Rectal smooth muscle tissue (tissue), 1 donor: ENCODE measurements around the gene INO80D.
A peak's percentile ranks its signal among the peaks of the same experiment; 100 is the strongest.
"Not testable (repeated sequence)": the region's sequence is repeated elsewhere in the genome, so short reads cannot be mapped to it uniquely, and the experiment has no call there.

Source experiments
- H3K27ac ChIP-seq: one replicate; pipeline ENCODE4 v1.7.0; 2013; ENCODE audit warnings: low read depth, low read length, inconsistent platforms
- H3K27me3 ChIP-seq: one replicate; pipeline ENCODE4 v1.7.0; 2013; ENCODE audit warnings: low read length; ENCODE audit not compliant: control insufficient read depth, insufficient read depth
- H3K36me3 ChIP-seq: one replicate; pipeline ENCODE4 v1.7.0; 2013; ENCODE audit warnings: low read length; ENCODE audit not compliant: control insufficient read depth, insufficient read depth
- H3K4me1 ChIP-seq: one replicate; pipeline ENCODE4 v1.7.0; 2013; ENCODE audit warnings: low read length; ENCODE audit not compliant: control insufficient read depth, insufficient read depth
- H3K4me3 ChIP-seq: one replicate; pipeline ENCODE4 v1.7.0; 2013; ENCODE audit warnings: low read length
- H3K9ac ChIP-seq: one replicate; pipeline ENCODE4 v1.7.0; 2013; ENCODE audit warnings: low read length

INO80D gene

GRCh38 chr2:206098872-206099271 lies 12.9 kb upstream of the INO80D start:
- H3K27me3 ChIP-seq, H3K36me3 ChIP-seq, H3K4me3 ChIP-seq, H3K9ac ChIP-seq, H3K4me1 ChIP-seq, H3K27ac ChIP-seq: not testable (repeated sequence)

- no peak overlapping the region for H3K9ac ChIP-seq
- H3K27ac ChIP-seq = no peak overlapping the region
- H3K36me3 ChIP-seq = no peaks in the 10 kb centered on the region
- no peak overlapping the region for H3K4me3 ChIP-seq
- H3K27me3 ChIP-seq = no peaks in the 10 kb centered on the region
- H3K4me1 ChIP-seq = no peaks in the 10 kb centered on the region
Observed at GRCh38 chr2:206098471-206098870, 12.5 kb upstream of the INO80D start.

DNA sequence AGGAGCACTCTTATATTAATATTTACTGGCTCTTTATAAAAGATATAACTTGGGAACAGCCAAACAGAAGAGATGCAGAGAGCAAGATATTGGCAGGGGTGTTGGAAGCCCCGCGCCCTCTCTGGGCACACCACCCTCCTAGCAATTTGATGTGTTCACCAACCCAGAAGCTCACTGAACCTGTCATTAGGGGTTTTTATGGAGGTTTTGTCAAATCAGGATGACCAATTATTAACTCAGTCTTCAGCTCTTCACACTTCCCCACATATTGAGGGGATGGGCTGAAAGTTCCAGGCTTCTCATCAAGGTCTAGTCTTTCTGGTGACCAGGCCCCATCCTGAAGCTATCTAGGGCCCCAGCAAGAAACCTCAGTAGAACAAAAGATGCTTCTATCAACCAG lies 10.9 kb upstream of the INO80D start:
- H3K27me3 ChIP-seq = no peaks in the 10 kb centered on the region
- H3K9ac ChIP-seq = no peak overlapping the region
- no peak overlapping the region for H3K27ac ChIP-seq
- H3K4me3 ChIP-seq = no peak overlapping the region
- H3K4me1 ChIP-seq = no peaks in the 10 kb centered on the region
- no peaks in the 10 kb centered on the region for H3K36me3 ChIP-seq

DNA sequence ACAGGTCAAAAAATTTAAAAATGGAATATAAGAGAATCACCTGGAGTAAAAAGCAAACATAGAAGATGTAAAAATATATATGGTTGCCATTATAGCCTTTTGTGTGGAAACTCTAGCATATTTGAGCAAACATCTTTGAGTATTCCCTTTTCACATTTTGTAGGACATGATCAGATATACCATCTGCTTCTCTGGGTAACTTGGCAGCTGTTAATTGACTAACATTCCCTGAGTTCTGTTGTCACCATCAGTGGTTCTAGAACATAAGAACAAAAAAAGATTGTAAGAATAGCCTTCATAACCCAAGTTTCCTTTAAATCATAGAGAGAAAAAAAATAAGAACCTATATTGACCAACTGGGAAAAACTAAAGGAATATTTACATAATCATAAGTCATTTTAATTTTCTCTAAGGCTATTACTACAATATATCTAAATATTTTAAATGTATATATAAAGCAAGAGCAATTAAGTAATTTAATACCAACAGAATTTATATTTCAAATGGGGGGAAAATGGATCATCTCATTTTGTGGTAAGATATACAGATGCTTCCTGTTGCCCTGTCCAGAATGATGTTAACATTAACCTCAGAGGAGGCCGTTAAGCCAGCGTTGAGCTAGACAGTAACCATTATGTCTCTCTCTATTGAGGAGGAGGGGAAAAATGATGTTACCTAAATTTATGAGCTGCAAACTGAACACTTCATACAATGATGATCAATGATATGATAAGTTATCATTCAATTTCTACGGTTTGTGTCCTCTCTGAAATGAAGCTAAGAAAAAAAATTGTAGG lies 9.8 kb upstream of the INO80D start:
- no peak overlapping the region for H3K27ac ChIP-seq
- no peaks in the 10 kb centered on the region for H3K27me3 ChIP-seq
- H3K36me3 ChIP-seq = no peaks in the 10 kb centered on the region
- no peak overlapping the region for H3K4me3 ChIP-seq
- no peak overlapping the region for H3K9ac ChIP-seq
- H3K4me1 ChIP-seq = no peaks in the 10 kb centered on the region

GRCh38 chr2:206092297-206092696 lies 6.3 kb upstream of the INO80D start:
- Histone ChIP-seq H3K4me1 (no peaks in the 10 kb centered on the region), H3K27me3 (no peaks in the 10 kb centered on the region), H3K9ac (no peak overlapping the region), H3K36me3 (no peaks in the 10 kb centered on the region), H3K27ac (no peak overlapping the region), H3K4me3 (no peak overlapping the region)

- no peaks in the 10 kb centered on the region for H3K36me3 ChIP-seq
- no peak overlapping the region for H3K27ac ChIP-seq
- H3K4me1 ChIP-seq = peaks cover 7% of the 10 kb centered on the region
- no peak overlapping the region for H3K4me3 ChIP-seq
- H3K27me3 ChIP-seq = no peaks in the 10 kb centered on the region
- no peak overlapping the region for H3K9ac ChIP-seq
Observed at GRCh38 chr2:206088248-206088647, 2.3 kb upstream of the INO80D start.

GRCh38 chr2:206086716-206087350 lies 859 bp upstream of the INO80D start:
- H3K27me3 ChIP-seq = no peaks in the 10 kb centered on the region
- H3K4me3 ChIP-seq = peak overlapping the region; percentile 81
- H3K4me1 ChIP-seq = peaks cover 7% of the 10 kb centered on the region
- H3K27ac ChIP-seq = peak overlapping the region; percentile 98
- no peaks in the 10 kb centered on the region for H3K36me3 ChIP-seq
- peak overlapping the region; percentile 60 for H3K9ac ChIP-seq

GRCh38 chr2:206084870-206085741 lies 868 bp downstream of the INO80D start:
- peak overlapping the region; percentile 98 for H3K27ac ChIP-seq
- no peaks in the 10 kb centered on the region for H3K27me3 ChIP-seq

GRCh38 chr2:206084439-206084869 lies 1.5 kb downstream of the INO80D start:
- Histone ChIP-seq H3K4me1 (peaks cover 7% of the 10 kb centered on the region), H3K27me3 (no peaks in the 10 kb centered on the region), H3K4me3 (peak overlapping the region; percentile 81), H3K27ac (peak overlapping the region; percentile 98), H3K9ac (peak overlapping the region; percentile 91), H3K36me3 (no peaks in the 10 kb centered on the region)

More at GRCh38 chr2:206084870-206085741, 868 bp downstream of the INO80D start:
- Histone ChIP-seq H3K4me1 (peaks cover 7% of the 10 kb centered on the region), H3K9ac (peak overlapping the region; percentile 94), H3K36me3 (no peaks in the 10 kb centered on the region), H3K4me3 (peak overlapping the region; percentile 81)

- Histone ChIP-seq H3K27me3 (no peaks in the 10 kb centered on the region), H3K4me1 (peaks cover 7% of the 10 kb centered on the region), H3K4me3 (peak overlapping the region; percentile 81), H3K9ac (peak overlapping the region; percentile 91), H3K27ac (peak overlapping the region; percentile 98), H3K36me3 (no peaks in the 10 kb centered on the region)
Observed at GRCh38 chr2:206083602-206084438, 2.2 kb downstream of the INO80D start.

- H3K9ac ChIP-seq = no peak overlapping the region
- no peak overlapping the region for H3K27ac ChIP-seq
- H3K4me1 ChIP-seq = peaks cover 9% of the 10 kb centered on the region
- H3K4me3 ChIP-seq = no peak overlapping the region
- no peaks in the 10 kb centered on the region for H3K27me3 ChIP-seq
- H3K36me3 ChIP-seq = no peaks in the 10 kb centered on the region
Observed at GRCh38 chr2:206082298-206082843, 3.6 kb downstream of the INO80D start.
